ENCODE data around the gene GYPB.
"Not testable (repeated sequence)": the region's sequence is repeated elsewhere in the genome, so short reads cannot be mapped to it uniquely, and the experiment has no call there.

Gene GYPB

DNA sequence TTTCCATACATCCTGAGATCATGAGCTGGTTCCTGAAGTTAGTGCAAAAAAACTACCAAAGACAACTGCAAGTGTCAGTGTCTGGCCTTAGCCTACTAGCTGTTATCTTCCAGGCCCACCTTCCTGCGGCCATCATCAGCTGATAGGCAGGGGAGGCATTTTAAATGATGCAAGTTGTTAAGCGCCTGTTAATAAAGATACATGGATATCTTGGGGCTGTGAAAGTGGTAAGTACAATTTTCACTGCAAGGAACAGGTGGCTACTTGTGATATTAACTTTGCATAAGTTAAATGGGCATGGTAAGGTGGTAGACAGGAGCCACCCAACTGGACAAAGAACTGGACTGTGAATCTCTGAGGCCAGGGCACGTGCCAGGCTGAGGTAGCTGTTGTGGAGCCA is at the start of gene GYPB:
Gene GYPB (minus strand): TSS at position 104 of the 400 bp plus-strand sequence. CDS start 93 bp downstream, at position 11.
- not testable (repeated sequence) for DNase-seq (ENCODE audit: low spot score)

DNA sequence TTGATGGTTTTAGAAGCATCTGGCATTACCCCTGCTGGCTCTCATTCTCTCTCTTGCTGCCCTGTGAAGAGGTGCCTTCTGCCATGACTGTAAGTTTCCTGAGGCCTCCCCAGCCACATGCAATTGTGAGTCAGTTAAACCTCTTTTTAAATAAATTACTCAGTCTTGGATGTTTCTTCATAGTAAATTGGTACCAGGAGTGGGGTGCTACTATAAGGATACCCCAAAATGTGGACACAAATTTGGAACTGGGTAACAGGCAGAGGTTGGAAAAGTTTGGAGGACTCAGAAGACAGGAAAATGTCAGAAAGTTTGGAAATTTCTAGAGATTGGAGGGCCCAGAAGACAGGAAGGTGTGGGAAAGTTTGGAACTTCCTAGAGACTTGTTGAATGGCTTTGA is 42.4 kb upstream of the GYPB start:
- DNase-seq (ENCODE audit: low spot score) = not testable (repeated sequence)

DNA sequence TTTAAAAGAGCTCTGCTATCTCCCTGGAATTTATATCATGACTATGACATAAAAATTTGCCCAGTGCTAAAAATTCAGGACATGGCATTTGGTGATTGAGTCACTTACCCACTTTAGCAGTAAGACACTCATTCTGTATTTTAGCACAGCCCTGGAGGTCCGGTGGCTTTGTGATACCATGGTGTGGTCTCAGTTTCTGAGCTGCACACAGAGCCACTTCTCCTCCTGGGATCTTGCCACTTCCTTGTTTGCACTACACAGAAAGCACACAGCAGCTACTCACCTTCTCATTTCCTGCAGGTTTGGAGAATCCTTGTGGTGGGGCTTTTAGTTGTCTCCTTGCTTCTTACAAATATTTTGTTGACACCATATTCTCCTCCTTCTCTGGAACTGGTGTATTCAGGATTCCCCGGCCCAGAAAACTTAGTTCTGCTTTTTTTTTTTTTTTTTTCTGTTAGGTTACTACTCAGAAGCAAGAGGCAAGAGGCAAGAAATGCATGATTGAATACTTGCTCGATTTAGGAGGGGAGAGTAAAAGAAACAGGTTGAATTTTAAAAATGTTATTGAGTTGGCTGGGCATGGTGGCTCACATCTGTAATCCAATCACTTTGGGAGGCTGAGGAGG is 41.2 kb upstream of the GYPB start:
- not testable (repeated sequence) for DNase-seq (ENCODE audit: low spot score)

DNA sequence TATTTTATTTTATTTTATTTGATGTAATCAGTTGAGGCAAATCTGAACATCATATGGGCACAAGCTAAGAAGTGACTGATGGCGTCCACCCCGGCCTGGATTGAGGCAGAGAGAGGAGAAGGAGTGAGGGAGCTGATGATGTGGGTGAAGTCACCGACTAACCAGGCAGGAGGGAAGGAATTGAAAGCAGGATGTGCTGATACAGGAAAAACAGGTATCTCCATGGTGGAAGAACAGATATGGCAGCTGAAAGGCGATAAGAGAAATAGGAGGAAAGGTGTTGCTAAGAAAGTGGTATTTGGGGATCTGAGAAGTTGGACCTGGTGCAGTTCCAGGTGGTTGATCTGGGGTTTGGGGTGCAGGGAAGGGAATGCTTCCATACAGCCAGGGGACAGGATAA is 37.6 kb upstream of the GYPB start:
- DNase-seq (ENCODE audit: low spot score) = no peak

DNA sequence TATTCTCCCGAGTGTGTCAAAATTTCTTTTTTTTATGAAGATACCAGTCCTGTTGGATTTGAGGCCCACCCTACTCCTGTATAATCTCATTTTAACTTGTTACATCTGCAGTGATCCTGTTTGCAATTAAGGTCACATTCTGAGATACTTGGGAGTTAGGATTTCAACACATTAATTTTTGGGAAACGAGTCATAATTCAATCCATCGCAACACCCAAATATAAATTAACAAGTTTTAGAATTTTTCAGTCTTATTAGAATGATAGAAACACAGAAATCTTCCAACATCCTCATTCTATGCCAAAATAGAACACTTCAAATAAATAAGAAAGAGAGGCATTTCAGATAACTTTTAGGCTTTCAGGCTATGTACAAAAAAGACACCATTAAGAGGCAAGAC is 36.2 kb upstream of the GYPB start:
- not testable (repeated sequence) for DNase-seq (ENCODE audit: low spot score)

DNA sequence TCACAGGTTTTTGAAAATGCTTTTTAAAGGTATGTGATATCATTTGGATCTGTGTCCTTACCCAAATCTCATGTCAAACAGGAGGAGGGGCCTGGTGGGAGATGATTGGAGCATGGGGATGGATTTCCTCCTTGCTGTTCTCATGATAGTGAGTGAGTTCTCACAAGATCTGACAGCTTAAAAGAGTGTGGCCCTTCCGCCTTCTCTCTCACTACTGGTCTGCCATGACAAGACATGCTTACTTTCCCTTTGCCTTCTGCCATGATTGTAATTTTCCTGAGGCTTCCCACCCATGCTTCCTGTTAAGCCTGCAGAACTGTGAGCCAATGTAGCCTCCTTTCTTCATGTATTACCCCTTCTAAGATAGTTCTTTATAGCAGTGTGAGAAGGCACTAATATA is 32.3 kb upstream of the GYPB start:
- not testable (repeated sequence) for DNase-seq (ENCODE audit: low spot score)

DNA sequence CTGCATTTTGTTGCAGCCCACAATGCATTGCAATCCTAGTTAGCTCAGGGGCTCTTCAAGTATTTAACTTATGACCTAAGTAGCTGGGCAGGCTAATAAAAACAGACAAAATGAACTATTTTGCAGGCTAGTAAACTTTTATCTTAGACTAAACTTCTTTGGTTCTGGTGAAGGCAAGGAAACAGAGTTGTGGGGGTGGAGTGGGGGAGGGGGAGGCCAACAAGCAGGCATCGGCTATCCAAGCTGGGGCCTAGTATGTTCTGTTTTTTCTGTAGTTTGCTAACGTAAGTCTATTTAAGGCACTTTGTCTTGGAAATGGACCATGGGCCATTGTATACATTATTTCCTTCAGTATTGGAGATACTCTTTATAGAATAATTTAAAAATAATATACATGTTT is 31.5 kb upstream of the GYPB start:
- DNase-seq (ENCODE audit: low spot score) = not testable (repeated sequence)

DNA sequence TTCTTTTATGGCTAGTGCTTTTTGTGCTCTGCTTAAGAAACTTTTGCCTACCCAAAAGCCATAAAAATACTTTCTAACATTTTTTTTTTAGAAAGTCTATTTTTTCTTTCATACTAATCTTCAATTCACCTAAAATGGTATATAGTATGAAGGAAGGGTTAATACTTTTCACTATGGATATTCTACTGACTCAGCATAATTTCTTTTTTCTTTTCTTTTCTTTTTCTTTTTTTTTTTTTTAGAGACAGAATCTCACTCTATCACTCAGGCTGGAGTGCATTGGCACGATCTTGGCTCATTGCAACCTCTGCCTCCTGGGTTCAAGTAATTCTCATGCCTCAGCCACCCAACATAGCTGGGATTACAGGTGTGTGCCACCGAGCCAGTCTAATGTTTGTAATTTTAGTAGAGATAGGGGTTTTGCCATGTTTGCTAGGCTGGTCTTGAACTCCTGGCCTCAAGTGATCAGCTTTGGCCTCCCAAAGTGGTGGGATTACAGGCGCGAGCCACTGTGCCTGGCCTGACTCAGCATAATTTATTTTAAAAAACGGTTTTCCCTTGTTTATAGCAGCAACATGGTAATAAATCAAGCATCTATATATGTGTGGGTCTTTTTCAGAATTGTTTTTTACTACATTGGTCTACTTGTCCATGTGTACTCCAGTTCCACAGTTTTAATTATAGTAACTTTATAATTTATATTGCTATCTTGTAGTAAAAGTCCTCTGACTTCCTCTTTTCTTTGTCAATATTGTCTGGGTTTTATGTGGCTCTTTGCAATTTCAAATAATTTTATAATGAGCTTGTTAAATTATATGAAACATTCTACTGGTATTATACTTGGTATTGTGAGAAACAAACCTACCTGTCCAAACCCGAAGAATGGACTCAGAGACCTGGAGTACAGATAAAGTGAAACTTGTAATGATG is 30.6 kb upstream of the GYPB start:
- not testable (repeated sequence) for DNase-seq (ENCODE audit: low spot score)

DNA sequence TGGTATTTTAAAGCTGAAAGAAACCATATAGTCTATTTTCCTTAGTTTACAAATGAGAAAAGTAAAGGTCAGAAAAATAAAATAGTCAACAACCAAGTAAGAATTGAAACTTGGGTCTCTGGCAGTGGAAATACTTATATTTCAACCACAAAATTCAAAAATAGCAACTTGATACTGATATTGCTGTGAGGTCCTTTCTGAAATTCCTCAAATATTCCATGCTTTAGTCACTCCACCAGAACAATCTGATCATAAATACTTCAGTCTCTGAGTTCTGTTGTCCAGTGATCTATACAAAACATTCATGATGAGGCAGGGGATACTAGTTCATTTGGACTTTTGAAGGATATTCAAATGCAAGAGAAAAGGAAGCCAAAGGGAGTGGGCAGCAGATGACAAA is 25.8 kb upstream of the GYPB start:
- DNase-seq (ENCODE audit: low spot score) = not testable (repeated sequence)

DNA sequence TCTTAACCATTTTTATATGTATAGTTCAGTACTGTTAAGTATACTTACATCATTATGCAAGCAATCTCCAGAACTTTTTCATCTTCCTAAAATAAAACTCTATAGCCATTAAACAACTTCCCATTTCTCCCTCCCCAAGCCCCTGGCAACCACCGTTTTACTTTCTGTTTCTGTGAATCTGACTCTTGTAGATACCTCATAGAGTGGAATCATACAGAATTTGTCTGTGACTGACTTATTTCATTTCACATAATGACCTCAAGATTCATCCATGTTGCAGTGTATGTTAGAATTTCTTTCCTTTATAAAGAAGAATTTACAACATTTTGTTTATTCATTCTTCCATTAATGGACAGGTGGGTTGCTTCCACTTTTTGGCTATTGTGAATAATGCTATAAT is 13.4 kb upstream of the GYPB start:
- DNase-seq (ENCODE audit: low spot score) = not testable (repeated sequence)

DNA sequence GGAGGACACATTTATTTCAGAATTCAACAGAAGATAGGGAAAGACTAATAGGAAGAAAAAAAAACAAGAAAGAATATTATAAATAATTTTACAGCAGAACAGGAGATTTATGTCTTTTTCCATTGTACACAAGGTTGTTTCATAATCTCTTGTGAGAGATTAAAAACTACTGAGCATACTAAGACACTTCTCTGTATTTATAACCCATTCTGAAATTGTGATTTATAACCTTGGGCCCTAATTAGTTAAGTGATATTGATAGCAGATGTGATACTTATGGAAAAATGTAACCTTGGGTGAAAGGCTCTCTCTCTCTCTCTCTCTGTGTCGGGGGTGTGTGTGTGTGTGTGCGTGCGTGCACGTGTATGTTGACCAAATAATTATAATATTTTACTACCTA is 12.7 kb upstream of the GYPB start:
- not testable (repeated sequence) for DNase-seq (ENCODE audit: low spot score)

DNA sequence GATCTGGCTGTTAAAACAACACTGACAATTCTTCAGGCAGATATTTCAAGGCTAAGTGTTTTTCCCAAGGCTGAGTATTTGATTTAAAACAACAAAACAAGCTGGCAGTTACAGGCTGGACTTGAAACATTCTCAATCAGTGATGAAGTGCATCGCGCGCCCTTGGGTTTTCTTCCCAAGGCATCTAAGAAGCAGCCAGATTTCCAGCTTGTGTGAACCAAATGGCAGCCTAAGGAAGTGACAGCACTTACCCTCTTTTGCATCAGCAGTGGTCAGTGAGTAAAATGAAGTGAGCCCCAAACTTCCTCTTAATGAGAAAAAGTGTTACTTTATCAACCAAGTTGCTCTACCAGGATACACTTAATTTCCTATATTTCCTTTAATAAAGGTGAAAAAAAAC is 12.2 kb upstream of the GYPB start:
- not testable (repeated sequence) for DNase-seq (ENCODE audit: low spot score)

DNA sequence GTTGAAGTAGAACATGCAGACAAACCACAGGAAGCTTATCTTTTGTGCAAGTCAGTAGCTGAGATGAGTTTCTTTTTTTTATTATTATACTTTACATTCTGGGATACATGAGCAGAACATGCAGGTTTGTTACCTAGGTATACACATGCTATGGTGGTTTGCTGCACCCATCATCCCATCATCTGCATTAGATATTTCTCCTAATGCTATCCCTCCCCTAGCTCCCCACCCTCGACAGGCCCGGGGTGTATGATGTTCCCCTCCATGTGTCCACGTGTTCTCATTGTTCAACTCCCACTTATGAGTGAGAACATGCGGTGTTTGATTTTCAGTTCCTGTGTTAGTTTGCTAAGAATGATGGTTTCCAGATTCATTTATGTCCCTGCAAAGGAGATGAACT is 11.5 kb upstream of the GYPB start:
- DNase-seq (ENCODE audit: low spot score) = not testable (repeated sequence)

DNA sequence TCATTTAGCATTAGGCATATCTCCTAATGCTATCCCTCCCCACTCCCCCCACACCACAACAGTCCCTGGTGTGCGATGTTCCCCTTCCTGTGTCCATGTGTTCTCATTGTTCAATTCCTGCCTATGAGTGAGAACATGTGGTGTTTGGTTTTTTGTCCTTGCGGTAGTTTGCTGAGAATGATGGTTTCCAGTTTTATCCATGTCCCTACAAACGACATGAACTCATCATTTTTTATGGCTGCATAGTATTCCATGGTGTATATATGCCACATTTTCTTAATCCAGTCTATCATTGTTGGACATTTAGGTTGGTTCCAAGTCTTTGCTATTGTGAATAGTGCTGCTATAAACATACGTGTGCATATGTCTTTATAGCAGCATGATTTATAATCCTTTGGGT is 7.5 kb upstream of the GYPB start:
- not testable (repeated sequence) for DNase-seq (ENCODE audit: low spot score)

DNA sequence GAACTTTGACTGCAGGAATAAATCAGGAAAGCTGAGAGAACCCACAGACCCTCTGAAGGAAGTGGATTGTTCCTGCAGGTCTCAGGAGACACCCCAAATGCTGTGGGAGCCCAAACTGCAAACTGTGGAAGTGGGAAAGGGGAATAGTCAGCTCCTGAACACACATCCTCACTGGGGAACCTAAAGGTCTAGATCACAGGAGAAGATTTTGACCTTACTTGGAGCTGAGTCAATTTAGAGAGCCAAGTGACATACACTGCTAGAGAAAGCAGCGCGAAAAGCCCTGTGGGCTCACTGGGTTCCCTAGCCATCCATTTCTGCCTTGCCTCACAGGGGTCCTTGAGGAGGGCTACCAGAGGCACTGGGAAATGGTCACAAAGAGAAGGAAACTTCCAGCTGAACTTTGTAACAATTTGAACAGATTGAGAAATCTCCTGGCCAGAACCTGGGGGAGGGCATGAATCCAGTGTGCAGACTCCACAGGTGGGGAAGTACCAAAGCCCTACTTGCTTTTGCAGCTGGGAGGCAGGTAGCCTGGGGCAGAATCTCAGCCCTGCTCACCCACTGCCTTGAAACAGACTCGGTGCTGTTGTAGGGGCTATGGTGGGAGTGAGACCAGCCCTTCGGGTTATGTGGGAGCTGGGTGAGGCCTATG is 5.3 kb upstream of the GYPB start:
- DNase-seq (ENCODE audit: low spot score) = not testable (repeated sequence)

DNA sequence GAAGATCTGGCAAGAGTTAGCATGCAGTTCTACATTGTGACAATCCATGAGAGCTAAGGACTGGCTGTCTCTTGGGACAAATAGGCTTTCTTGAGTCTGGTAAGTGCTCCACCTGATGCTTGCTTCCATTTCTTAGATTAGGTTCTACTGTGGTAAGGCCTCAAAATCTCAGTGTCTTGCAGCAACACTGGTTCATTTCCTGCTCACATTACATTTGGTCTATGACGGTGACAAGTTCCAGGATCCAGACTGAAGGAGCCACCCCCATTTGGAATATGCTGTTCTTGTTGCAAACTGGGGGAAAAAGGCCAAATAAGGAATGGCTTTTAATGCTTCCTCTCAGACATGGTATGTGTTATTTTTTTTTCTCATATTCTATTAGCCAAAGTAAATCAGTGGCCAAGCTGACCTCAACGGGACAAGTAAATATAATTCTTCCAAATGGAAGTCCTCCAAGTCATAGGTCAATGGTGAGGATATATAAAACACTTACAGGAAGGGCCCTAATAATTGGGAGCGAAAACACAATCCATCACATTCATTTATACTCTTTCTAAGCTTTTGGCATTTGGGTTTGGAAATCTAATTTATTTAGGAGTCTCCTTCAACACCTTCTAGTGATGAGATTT is 3.7 kb upstream of the GYPB start:
- DNase-seq (ENCODE audit: low spot score) = not testable (repeated sequence)

DNA sequence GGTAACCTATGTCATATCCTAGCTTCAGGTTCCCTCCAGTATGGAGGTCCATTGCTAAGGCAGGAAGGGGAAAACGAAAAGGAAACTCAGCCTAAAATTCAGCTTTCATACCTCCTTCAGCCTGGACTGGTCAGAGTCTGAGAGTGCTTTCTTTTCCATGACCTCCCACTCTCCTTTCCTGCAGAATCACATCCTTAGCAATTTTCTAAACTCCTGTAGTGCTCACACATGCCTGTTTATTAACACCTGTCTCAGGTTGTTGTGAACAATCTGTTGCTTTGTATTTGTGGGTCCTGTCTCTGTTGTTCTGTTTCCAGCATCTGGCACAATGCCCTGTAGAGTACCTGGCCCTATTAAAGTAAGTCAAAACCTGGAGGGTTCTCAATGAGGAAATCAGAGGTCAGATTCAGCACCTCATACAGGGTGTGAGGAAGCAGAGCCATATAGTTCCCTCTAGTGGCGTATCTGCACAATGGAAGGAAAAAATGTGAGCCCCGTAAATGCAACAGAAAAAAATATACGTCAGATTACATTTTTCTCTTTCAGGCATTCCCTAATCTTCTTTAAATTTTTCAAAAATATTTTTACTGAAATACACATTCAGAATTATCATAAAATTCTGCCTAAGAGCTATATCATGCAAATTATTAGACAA is 2.3 kb upstream of the GYPB start:
- peak; percentile 6 for DNase-seq (ENCODE audit: low spot score)

DNA sequence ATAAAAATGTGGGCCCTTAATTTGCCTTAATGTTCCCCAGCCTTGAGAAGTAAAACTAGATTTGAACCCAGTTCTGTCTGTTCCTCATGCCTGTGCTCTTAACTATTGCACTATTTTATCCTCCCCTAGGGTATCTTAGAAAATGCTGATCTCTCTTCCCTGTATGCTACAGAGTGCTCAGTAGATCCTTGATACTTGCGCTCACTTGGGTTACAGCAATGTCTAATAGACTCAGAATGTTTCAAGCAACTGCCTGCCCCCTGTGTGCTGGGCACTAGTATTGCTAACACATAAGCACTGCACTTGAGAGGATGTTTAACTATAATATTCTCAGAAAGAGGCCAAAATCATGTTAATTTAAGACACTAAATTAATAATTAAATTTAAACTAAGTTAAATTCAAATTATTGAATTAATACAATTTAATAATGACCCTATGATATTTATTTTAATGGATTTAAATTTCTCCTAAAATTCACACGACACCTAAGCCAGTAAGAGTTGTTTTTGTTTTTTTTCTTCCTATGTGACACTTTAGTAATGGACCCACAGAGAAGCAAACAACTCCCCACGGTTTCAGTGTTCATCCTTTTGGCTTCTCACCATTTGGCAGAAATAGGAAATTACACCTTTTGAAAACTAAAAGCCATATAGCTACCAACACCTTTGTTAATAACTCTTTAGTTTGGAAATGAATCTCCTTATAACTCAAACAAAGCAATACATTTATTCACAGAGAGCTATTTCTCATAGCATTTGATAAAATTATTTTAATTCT is 768 bp downstream of the GYPB start:
- not testable (repeated sequence) for DNase-seq (ENCODE audit: low spot score)

DNA sequence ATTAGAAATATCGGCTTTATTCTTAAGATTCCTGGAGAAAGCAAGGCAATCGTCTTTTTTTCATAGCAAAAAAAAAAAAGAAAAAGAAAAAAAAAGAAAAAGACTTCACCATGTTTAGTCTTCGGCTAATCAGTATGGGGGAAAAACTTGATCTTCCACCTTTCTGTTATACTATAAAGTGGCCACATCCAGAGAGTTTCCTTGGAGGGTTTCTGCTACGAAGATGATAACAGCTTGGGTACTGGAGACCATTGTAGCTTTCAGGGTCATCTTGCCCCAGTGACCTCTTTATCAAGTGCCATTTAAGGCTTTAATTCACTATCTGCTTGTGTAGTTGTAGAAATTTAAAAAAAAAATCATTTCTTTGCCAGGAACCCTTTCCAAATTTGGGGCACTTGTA is 1.9 kb downstream of the GYPB start:
- not testable (repeated sequence) for DNase-seq (ENCODE audit: low spot score)

DNA sequence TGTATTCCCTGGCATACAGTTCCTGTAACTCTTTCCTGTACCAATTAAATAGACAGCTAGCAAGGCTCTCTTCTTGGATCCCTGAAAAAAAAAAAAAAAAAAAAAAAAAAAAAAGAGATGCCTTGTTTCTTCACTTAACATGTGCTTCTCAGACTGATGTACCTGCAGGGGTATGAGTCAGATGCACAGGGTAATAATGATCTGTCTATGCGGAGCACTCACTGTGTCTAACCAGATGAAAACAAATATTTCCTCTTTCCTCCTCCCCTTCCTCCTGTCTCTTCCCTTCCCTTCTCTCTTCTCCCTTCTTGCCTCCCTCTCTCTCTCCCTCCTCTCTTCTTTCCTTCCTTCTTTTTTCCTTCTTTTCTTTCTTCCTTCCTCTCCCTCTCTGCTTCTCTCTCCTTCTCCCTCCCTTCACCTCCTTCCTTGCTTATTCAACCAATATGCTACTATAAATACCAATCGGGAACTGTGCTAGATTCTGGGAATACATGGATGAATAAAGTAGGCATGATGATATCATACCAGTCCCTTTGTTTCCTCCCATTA is 3.0 kb downstream of the GYPB start:
- not testable (repeated sequence) for DNase-seq (ENCODE audit: low spot score)

DNA sequence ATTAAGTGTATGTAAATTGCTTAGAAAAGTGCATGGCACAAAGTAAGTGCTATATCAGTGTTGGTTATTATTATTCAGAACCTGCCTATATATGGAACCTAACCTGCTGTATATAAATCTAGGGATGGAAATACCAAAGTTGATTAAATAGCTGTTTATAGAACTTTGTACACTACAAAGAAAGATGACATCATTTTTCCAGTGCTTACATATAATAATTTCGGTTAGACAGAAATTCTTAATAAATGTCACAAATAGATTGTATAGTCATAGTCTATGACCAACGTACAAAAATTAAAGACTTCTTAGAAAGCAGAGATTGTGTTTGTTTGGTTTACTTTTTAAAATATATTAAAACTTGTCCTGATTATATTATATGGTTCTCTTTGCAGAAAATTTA is 4.4 kb downstream of the GYPB start:
- no peak for DNase-seq (ENCODE audit: low spot score)

Measured in activated CD4-positive, alpha-beta T cell treated with anti-CD3 and anti-CD28 coated beads, Interleukin-2, Interleukin-4, amounts not matched to agents 100 ng/mL and 50 ng/mL, durations not matched to agents 16 hours and 8 hours (primary cell).